Common myeloid progenitor, CD34-positive (primary cell): ENCODE results near the gene DAGLA.

ENCODE experiments used
- CTCF ChIA-PET: fragments of 350-600 bp; sonication (Branson Sonifier 250); formaldehyde crosslinking; loops from one replicate; lab custom pipeline; 2021; ENCODE audit warnings: antibody characterized with exemption; lab: Charles Lee
- POLR2A ChIA-PET: fragments of 350-600 bp; sonication (Branson Sonifier 250); formaldehyde crosslinking; loops from one replicate; lab custom pipeline; 2021; ENCODE audit warnings: antibody characterized with exemption; lab: Charles Lee
- DNase-seq, 3 donors: peaks; one replicate each; pipeline versions ENCODE4 v3.0.0 to v3.0.0-alpha.2; 2013
- H3K27ac ChIP-seq, 2 experiments: 1 replicate in 1 of 2; 2 replicates in 1 of 2; pipeline ENCODE4 v1.7.0; 2013; ENCODE audit warnings: inconsistent platforms in 2 of 2, low read length in 2 of 2, mild to moderate bottlenecking in 2 of 2, low read depth in 1 of 2, moderate library complexity in 1 of 2; ENCODE audit not compliant: severe bottlenecking in 2 of 2, insufficient read depth in 1 of 2, poor library complexity in 1 of 2
- H3K27me3 ChIP-seq, 5 experiments: replicated peaks in 2 of 5; 1 replicate in 3 of 5; 2 replicates in 2 of 5; pipeline versions ENCODE4 v1.6.1 to v1.7.0; 2013; ENCODE audit warnings: low read length in 4 of 5, mild to moderate bottlenecking in 2 of 5, moderate library complexity in 2 of 5, inconsistent platforms in 1 of 5; ENCODE audit not compliant: insufficient read depth in 5 of 5, control insufficient read depth in 4 of 5
- H3K36me3 ChIP-seq, 4 experiments: 1 replicate in 2 of 4; 2 replicates in 2 of 4; pipeline versions ENCODE4 v1.6.1 to v1.7.0; 2013; ENCODE audit warnings: low read length in 3 of 4, control low read depth in 1 of 4, mild to moderate bottlenecking in 1 of 4; ENCODE audit not compliant: control insufficient read depth in 4 of 4, insufficient read depth in 4 of 4
- H3K4me1 ChIP-seq, 4 experiments: 1 replicate in 3 of 4; 2 replicates in 1 of 4; pipeline versions ENCODE4 v1.6.1 to v1.7.1; 2013; ENCODE audit warnings: low read length in 3 of 4, mild to moderate bottlenecking in 3 of 4, control low read depth in 1 of 4, inconsistent platforms in 1 of 4, moderate library complexity in 1 of 4; ENCODE audit not compliant: control insufficient read depth in 4 of 4, insufficient read depth in 4 of 4; ENCODE audit errors: control extremely low read depth in 1 of 4
- H3K4me3 ChIP-seq, 7 experiments: 1 replicate in 4 of 7; 2 replicates in 3 of 7; pipeline versions ENCODE4 v1.5.1 to v1.7.0; 2013; ENCODE audit warnings: mild to moderate bottlenecking in 7 of 7, low read length in 6 of 7, moderate library complexity in 6 of 7, inconsistent platforms in 2 of 7, low read depth in 2 of 7, control low read depth in 1 of 7; ENCODE audit not compliant: insufficient read depth in 4 of 7, control insufficient read depth in 1 of 7; ENCODE audit errors: extremely low read depth in 1 of 7
- H3K9me3 ChIP-seq, 5 experiments: 1 replicate in 4 of 5; 2 replicates in 1 of 5; pipeline versions ENCODE4 v1.6.1 to v1.7.1; 2013; ENCODE audit warnings: low read length in 4 of 5, mild to moderate bottlenecking in 2 of 5, inconsistent platforms in 1 of 5, low read depth in 1 of 5, moderate library complexity in 1 of 5; ENCODE audit not compliant: control insufficient read depth in 4 of 5, insufficient read depth in 2 of 5; ENCODE audit errors: control extremely low read depth in 1 of 5
- WGBS: methylation state at CpG from one replicate; pipeline ENCODE4 v1.1.5; 2013; ENCODE audit not compliant: insufficient coverage; 5-methylcytosine and 5-hydroxymethylcytosine counted together

DAGLA gene

DNA sequence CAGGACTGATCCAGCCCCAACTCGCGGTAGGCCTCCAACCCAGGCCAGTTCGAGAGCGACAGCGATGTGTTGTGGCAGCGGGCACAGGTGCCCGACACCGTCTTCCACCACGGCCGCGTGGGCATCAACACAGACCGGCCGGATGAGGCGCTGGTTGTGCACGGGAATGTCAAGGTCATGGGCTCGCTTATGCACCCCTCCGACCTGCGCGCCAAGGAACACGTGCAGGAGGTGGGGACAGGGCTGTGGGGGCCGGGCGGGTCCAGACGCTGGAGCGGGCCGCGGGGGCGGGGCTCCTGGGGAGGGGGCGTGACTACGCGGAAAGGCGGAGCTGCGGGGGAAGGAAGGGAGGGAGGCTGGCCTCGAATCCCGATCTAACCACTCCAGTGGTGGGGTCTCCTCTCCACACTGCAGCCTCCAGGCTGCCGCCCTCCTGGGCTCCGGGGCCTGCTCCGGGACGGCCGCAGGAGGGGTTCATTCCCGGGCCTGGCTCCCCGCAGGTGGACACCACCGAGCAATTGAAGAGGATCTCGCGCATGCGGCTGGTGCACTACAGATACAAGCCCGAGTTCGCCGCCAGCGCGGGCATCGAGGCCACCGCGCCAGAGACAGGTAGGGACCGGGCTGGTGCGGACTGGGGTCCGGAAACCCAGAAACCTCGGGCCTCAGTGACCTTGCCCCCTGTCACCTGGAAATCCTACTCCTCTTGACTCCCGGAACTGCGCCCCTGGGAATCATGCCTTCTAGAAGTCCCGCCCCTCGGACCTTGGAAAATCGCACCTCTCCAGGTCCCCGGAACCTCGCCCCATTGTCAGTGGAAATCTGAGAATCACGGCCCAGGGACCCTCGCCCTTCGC, 97.3 kb downstream of the DAGLA start:
- WGBS = 37% methylated on average over 48 of the region's 67 CpGs
- peak; percentile 43 to 54 (median 46) for DNase-seq
- Histone ChIP-seq H3K27ac (no peak overlapping the region), H3K9me3 (no peaks in the 10 kb centered on the region), H3K4me3 (peak overlapping the region in 4 of 7 experiments; percentile 22 to 59 (median 52)), H3K36me3 (no peaks in the 10 kb centered on the region), H3K27me3 (peaks cover 0 to 9% (median 0%) of the 10 kb centered on the region in 5 experiments), H3K4me1 (peaks cover 0 to 15% (median 12%) of the 10 kb centered on the region in 4 experiments)
- POLR2A ChIA-PET = no interaction called here
- CTCF ChIA-PET = interaction anchor here (1.1 kb wide), 1 partner anchor 11 kb away, joined by 3 read pairs; no protein-coding TSS in a partner anchor

DNA sequence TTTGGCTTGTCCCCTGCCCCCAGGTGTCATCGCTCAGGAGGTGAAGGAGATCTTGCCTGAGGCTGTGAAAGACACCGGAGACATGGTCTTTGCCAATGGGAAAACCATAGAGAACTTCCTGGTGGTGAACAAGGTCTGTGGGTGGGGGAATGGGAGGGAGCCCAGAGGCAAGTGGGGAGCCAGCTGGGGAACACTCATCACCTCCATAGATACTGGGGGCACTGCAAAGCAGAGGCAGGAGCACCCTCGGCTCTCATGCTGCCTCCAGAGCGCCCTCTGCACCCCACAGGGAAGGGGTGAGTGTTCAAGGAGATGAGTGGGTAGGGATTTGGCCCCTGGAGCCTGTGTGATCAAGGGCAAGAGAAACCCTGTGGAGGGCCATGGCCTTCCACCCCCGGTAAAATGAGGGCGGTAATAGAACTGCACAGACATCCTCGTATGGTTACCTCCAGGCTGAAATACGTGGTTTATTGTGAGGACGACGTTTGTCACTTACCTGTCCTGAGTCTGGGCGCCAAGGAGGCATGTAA, 98.2 kb downstream of the DAGLA start:
- CTCF ChIA-PET = interaction anchor here (1.5 kb wide), 1 partner anchor 12 kb away, joined by 11 read pairs; no protein-coding TSS in a partner anchor
- H3K36me3 ChIP-seq = no peaks in the 10 kb centered on the region
- no peak overlapping the region for H3K4me3 ChIP-seq
- H3K27ac ChIP-seq = no peak overlapping the region
- DNase-seq = no peak
- POLR2A ChIA-PET = no interaction called here
- H3K9me3 ChIP-seq = no peaks in the 10 kb centered on the region
- WGBS = 98% methylated on average over 8 of the region's 11 CpGs
- peaks cover 0 to 13% (median 10%) of the 10 kb centered on the region in 4 experiments for H3K4me1 ChIP-seq
- peaks cover 0 to 9% (median 0%) of the 10 kb centered on the region in 5 experiments for H3K27me3 ChIP-seq

DNA sequence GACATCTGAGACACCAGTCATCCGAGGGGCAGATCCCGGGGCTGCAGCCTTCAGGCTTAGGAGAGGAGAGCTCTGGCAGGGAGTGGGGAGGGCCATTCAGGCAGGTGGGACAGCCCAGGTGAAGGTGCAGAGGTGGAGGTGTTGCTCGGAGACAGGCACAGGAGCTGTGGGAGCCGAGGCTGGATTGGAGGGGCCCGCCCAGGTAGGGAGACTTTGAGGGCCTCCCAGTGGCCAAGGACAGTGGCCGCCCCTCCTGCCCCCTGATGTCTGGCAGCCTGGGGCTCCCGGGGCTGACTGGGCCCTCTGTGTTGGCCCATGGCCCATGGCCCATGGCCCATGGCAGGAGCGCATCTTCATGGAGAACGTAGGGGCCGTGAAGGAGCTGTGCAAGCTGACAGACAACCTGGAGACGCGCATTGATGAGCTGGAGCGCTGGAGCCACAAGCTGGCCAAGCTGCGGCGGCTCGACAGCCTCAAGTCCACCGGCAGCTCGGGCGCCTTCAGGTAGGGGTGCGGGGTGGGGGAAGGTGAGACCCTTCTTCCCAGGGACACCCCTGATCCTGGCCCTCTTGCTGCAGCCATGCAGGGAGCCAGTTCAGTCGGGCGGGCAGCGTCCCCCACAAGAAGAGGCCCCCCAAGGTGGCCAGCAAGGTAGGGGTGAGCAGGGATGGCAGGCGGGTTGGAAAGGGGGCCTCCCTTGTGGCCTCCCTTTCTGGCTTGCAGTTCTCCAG, 98.9 kb downstream of the DAGLA start:
- no peak for DNase-seq
- no peaks in the 10 kb centered on the region for H3K36me3 ChIP-seq

DNA sequence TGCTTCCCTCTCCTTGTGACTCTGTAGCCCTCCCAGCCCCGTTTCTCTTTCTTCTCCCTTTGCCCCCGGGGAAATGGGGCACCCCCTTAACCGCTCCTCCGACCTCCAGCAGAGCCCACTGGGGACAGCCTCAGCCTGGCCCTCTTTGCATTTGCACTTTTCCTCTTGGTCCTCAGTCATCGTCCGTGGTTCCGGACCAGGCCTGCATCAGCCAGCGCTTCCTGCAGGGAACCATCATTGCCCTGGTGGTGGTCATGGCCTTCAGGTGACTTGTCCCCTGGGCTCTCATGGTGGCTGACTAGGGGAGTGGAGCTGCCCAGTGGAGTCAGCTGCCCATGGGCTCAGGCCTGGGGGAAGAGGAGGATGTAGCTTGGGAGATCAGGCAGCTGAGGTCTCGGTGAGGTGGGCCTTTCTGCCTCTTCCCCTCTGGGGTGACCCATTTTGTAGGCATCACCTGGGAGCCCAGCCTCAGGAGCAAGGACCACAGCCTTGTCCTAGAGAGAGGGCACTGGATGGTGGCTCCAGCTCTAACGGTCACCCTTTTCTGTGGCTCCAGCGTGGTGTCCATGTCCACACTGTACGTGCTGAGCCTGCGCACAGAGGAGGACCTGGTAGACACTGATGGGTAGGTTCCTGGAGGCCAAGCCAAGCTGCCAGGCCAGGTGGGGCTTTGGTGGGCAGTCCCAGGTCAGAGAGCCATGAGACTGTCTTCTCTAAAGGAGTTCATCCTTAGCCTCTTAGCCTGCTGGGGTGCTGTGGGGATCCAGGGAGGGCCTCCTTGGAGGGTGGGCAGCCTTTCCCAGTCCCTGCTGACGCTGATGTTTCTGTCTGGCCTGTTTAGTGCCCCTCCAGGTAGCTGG, 99.7 kb downstream of the DAGLA start:
- Histone ChIP-seq H3K27ac (no peak overlapping the region), H3K36me3 (peaks cover 0 to 6% (median 3%) of the 10 kb centered on the region in 4 experiments), H3K27me3 (peaks cover 0 to 9% (median 0%) of the 10 kb centered on the region in 5 experiments), H3K9me3 (no peaks in the 10 kb centered on the region), H3K4me1 (peaks cover 0 to 19% (median 12%) of the 10 kb centered on the region in 4 experiments), H3K4me3 (no peak overlapping the region)
- ChIA-PET POLR2A (interaction anchor here (0.6 kb wide), 1 partner anchor 302 kb away, joined by 3 read pairs; no protein-coding TSS in a partner anchor), CTCF (interaction anchor here (0.6 to 1.6 kb wide), 6 partner anchors 8 to 32 kb away, joined by 3 to 11 read pairs (median 4); no protein-coding TSS in a partner anchor)
- no peak for DNase-seq
- 97% methylated on average over 14 of the region's 14 CpGs for WGBS

More for the DNA sequence above, 98.9 kb downstream of the DAGLA start:
- Histone ChIP-seq H3K4me3 (no peak overlapping the region), H3K9me3 (no peaks in the 10 kb centered on the region), H3K27me3 (peaks cover 0 to 9% (median 0%) of the 10 kb centered on the region in 5 experiments), H3K4me1 (peaks cover 0 to 13% (median 12%) of the 10 kb centered on the region in 4 experiments), H3K27ac (no peak overlapping the region)
- 98% methylated on average over 22 of the region's 24 CpGs for WGBS
- ChIA-PET POLR2A (interaction anchor here (0.6 kb wide), 1 partner anchor 301 kb away, joined by 3 read pairs; no protein-coding TSS in a partner anchor), CTCF (interaction anchor here (0.6 to 1.5 kb wide), 3 partner anchors 9 to 32 kb away, joined by 3 to 11 read pairs (median 3); no protein-coding TSS in a partner anchor)

DNA sequence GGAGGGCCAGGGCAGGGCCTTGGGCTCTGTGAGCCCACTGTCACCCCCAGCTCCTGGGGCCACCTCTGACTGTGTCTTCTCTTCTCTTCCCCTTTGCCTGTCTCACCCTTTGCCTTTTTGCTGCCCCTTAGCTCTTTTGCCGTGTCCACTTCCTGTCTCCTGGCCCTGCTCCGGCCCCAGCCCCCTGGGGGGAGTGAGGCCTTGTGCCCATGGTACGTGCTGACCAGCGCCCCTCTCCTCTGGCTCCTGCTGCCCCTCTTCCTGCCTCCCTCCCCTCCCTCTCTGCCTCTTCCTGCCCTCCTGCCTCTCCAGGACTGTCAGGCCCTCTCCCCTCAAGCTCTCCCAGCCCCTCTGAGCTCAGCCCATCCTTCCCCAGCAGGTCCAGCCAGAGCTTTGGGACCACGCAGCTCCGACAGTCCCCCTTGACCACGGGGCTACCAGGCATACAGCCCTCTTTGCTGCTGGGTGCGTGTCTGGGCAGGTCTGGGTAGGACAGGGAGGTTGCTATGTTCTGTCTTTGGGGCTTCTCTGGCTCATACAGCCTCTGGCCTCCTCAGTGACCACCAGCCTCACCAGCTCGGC, 100.5 kb downstream of the DAGLA start:
- CTCF ChIA-PET = interaction anchor here (1.1 to 1.6 kb wide), 3 partner anchors 10 to 27 kb away, joined by 3 to 5 read pairs (median 4); no protein-coding TSS in a partner anchor
- Histone ChIP-seq H3K36me3 (peaks cover 0 to 14% (median 8%) of the 10 kb centered on the region in 4 experiments), H3K9me3 (no peaks in the 10 kb centered on the region), H3K27ac (no peak overlapping the region), H3K4me3 (no peak overlapping the region), H3K4me1 (peaks cover 0 to 19% (median 12%) of the 10 kb centered on the region in 4 experiments), H3K27me3 (peaks cover 0 to 9% (median 0%) of the 10 kb centered on the region in 5 experiments)
- 92% methylated on average over 9 of the region's 9 CpGs for WGBS
- POLR2A ChIA-PET = no interaction called here
- no peak for DNase-seq

DNA sequence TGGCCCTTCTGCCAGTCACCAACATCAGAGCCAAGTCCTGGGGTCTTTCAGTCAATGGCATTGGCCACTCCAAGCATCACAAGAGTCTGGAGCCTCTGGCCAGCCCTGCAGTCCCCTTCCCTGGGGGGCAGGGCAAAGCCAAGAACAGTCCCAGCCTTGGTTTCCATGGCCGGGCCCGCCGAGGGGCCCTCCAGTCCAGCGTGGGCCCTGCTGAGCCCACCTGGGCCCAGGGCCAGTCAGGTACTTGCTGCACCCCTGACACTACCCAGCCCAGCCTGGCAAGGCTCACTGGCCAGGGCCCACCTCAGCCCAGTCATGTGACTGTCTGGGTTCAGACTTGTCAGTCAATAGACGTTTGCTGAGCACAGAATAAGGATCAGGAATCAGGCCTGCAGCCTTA, 101.4 kb downstream of the DAGLA start:
- Histone ChIP-seq H3K27ac (no peak overlapping the region), H3K36me3 (peaks cover 0 to 22% (median 15%) of the 10 kb centered on the region in 4 experiments), H3K4me1 (peaks cover 0 to 19% (median 12%) of the 10 kb centered on the region in 4 experiments), H3K9me3 (no peaks in the 10 kb centered on the region), H3K4me3 (no peak overlapping the region), H3K27me3 (peaks cover 0 to 9% (median 0%) of the 10 kb centered on the region in 5 experiments)
- DNase-seq = no peak
- POLR2A ChIA-PET = no interaction called here
- CTCF ChIA-PET = interaction anchor here (1.4 to 1.6 kb wide), 2 partner anchors 15 to 34 kb away, joined by 3 to 6 read pairs; no protein-coding TSS in a partner anchor
- WGBS = 96% methylated on average over 4 of the region's 5 CpGs
